Tibial nerve (tissue), 4 donors: ENCODE data around the gene APOL2.
"Not testable (repeated sequence)": the region's sequence is repeated elsewhere in the genome, so short reads cannot be mapped to it uniquely, and the experiment has no call there.

Experiments used
- CTCF ChIP-seq, 5 experiments: fragments of 200-600 bp in 3 of 5; fragments of 450-650 bp in 2 of 5; sonication (generic) in 3 of 5; IDR thresholded peaks; one replicate each; pipeline ENCODE4 v1.5.1; 2016 to 2019; ENCODE audit warnings: antibody characterized with exemption in 5 of 5, mild to moderate bottlenecking in 3 of 5, moderate library complexity in 2 of 5
- EP300 ChIP-seq, 2 donors: sonication (generic); formaldehyde crosslinking; IDR thresholded peaks; one replicate each; pipeline ENCODE4 v1.6.1; 2017; ENCODE audit warnings: antibody characterized with exemption in 2 of 2, mild to moderate bottlenecking in 1 of 2

GRCh38 chr22:36205573-36205972, 33.8 kb downstream of the APOL2 start:
- TF ChIP-seq EP300, CTCF (IDR thresholded peaks at IDR 0.05): not testable (repeated sequence)
